ENCODE measurements around the gene CD209. TPM values are rescaled to one million over a fixed set of nuclear protein-coding genes. Genes with fewer than 3 reads are reported as not detected.

CD209 gene
- polyA plus RNA-seq, 1 donor from 2014 or later, result not detected

- H3K36me3 ChIP-seq (ENCODE audit: insufficient read depth, low read length), result no peaks in the 10 kb centered on the region
- no peak overlapping the region for H2AFZ ChIP-seq (ENCODE audit: low read depth, low read length)
- H3K4me2 ChIP-seq (ENCODE audit: low read length), result no peak overlapping the region
- TF ChIP-seq TAF1 (IDR thresholded peaks at IDR 0.05; ENCODE audit: low read depth) (no peak), REST (IDR thresholded peaks at IDR 0.05; ENCODE audit: borderline replicate concordance) (no peak), RAD21 (conservative IDR thresholded peaks at IDR 0.05) (no peak), POLR2AphosphoS5 (IDR thresholded peaks at IDR 0.05) (no peak), EP300 (conservative IDR thresholded peaks at IDR 0.05; ENCODE audit: poor library complexity, severe bottlenecking) (no peak), EZH2 (IDR thresholded peaks at IDR 0.05; ENCODE audit: borderline replicate concordance, insufficient read depth, low read length, poor library complexity, severe bottlenecking) (no peak), MXI1 (conservative IDR thresholded peaks at IDR 0.05; ENCODE audit: poor library complexity, severe bottlenecking) (no peak), SMC3 (conservative IDR thresholded peaks at IDR 0.05; ENCODE audit: poor library complexity) (no peak)
- TF ChIP-seq, protein P1, sequence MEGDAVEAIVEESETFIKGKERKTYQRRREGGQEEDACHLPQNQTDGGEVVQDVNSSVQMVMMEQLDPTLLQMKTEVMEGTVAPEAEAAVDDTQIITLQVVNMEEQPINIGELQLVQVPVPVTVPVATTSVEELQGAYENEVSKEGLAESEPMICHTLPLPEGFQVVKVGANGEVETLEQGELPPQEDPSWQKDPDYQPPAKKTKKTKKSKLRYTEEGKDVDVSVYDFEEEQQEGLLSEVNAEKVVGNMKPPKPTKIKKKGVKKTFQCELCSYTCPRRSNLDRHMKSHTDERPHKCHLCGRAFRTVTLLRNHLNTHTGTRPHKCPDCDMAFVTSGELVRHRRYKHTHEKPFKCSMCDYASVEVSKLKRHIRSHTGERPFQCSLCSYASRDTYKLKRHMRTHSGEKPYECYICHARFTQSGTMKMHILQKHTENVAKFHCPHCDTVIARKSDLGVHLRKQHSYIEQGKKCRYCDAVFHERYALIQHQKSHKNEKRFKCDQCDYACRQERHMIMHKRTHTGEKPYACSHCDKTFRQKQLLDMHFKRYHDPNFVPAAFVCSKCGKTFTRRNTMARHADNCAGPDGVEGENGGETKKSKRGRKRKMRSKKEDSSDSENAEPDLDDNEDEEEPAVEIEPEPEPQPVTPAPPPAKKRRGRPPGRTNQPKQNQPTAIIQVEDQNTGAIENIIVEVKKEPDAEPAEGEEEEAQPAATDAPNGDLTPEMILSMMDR (IDR thresholded peaks at IDR 0.05; ENCODE audit: poor library complexity, severe bottlenecking), result no peak
- no peaks in the 10 kb centered on the region for H3F3A ChIP-seq (ENCODE audit: insufficient read depth, low read length, poor library complexity, severe bottlenecking)
- H3K27ac ChIP-seq (ENCODE audit: low read length), result no peak overlapping the region
- H4K20me1 ChIP-seq (ENCODE audit: insufficient read depth), result no peaks in the 10 kb centered on the region
- H3K79me2 ChIP-seq (replicated peaks; ENCODE audit: insufficient read depth, low read length), result no peaks in the 10 kb centered on the region
- no peaks in the 10 kb centered on the region for H3K9me2 ChIP-seq (ENCODE audit: insufficient read depth, low read length)
- no peaks in the 10 kb centered on the region for H3K27me3 ChIP-seq (ENCODE audit: insufficient read depth, low read depth, low read length)
- H3K9ac ChIP-seq (ENCODE audit: low read length), result no peak overlapping the region
- no peaks in the 10 kb centered on the region for H3K9me3 ChIP-seq (ENCODE audit: low read length)
- H3K4me3 ChIP-seq (ENCODE audit: low read length), result no peak overlapping the region
Observed at GRCh38 chr19:7773841-7774240, 26.5 kb upstream of the CD209 start.

DNA sequence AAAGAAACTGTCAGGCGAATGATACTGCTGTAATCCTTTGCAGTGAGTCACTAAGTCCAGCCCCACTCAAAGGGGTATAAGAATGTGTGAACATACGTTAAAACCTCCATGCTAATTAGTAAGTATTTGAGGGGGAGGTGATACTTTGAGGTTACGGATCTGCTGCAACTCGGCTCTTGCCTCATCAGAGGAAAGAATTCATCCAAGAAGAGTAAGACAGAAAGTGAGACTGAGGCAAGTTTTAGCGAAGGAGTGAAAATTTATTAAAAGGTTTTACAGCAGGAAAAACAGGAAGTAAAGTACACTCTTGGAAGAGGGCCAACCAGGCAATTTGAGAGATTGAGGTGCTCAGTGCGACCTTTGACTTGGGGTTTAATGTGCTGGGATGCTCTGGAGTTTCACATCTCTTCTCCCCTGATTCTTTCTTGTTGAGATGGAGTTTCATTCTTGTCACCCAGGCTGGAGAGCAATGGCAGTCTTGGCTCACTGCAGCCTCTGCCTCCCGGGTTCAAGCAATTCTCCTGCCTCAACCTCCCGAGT lies 25.5 kb upstream of the CD209 start:
- no peaks in the 10 kb centered on the region for H3K9me3 ChIP-seq (ENCODE audit: low read length)
- no peaks in the 10 kb centered on the region for H3K9me2 ChIP-seq (ENCODE audit: insufficient read depth, low read length)
- no peak overlapping the region for H3K9ac ChIP-seq (ENCODE audit: low read length)
- TF ChIP-seq POLR2AphosphoS5 (IDR thresholded peaks at IDR 0.05) (no peak), EP300 (conservative IDR thresholded peaks at IDR 0.05; ENCODE audit: poor library complexity, severe bottlenecking) (no peak), RAD21 (conservative IDR thresholded peaks at IDR 0.05) (no peak)
- no peak overlapping the region for H3K4me2 ChIP-seq (ENCODE audit: low read length)
- no peak overlapping the region for H3K27ac ChIP-seq (ENCODE audit: low read length)
- no peaks in the 10 kb centered on the region for H3F3A ChIP-seq (ENCODE audit: insufficient read depth, low read length, poor library complexity, severe bottlenecking)
- H4K20me1 ChIP-seq (ENCODE audit: insufficient read depth), result no peaks in the 10 kb centered on the region
- H2AFZ ChIP-seq (ENCODE audit: low read depth, low read length), result no peak overlapping the region
- H3K27me3 ChIP-seq (ENCODE audit: insufficient read depth, low read depth, low read length), result no peaks in the 10 kb centered on the region
- no peaks in the 10 kb centered on the region for H3K79me2 ChIP-seq (replicated peaks; ENCODE audit: insufficient read depth, low read length)
- no peak overlapping the region for H3K4me3 ChIP-seq (ENCODE audit: low read length)
- no peaks in the 10 kb centered on the region for H3K36me3 ChIP-seq (ENCODE audit: insufficient read depth, low read length)
